Trophoblast cell (in vitro differentiated cells and primary cell): Measurements from ENCODE around the gene WDR7.
A peak's percentile ranks its signal among the peaks of the same experiment; 100 is the strongest.

Experiments used
- DNase-seq, 2 donors: peaks; one replicate each; pipeline ENCODE4 v3.0.0-alpha.2; 2016
- H2AFZ ChIP-seq: 2 replicates; pipeline ENCODE4 v1.6.1; 2013; ENCODE audit warnings: low read length, moderate library complexity, mild to moderate bottlenecking; ENCODE audit not compliant: insufficient read depth, poor library complexity
- H2AK5ac ChIP-seq: 2 replicates; pipeline ENCODE4 v1.6.1; 2013; ENCODE audit warnings: mild to moderate bottlenecking, low read length
- H2BK120ac ChIP-seq: 2 replicates; pipeline ENCODE4 v1.6.1; 2013; ENCODE audit warnings: low read length, mild to moderate bottlenecking, moderate library complexity; ENCODE audit not compliant: insufficient read depth, poor library complexity
- H2BK12ac ChIP-seq: 2 replicates; pipeline ENCODE4 v1.6.1; 2013; ENCODE audit warnings: mild to moderate bottlenecking, low read length, moderate library complexity
- H2BK5ac ChIP-seq: 2 replicates; pipeline ENCODE4 v1.6.1; 2013; ENCODE audit warnings: low read length, low read depth, moderate library complexity, mild to moderate bottlenecking; ENCODE audit not compliant: poor library complexity
- H3K14ac ChIP-seq: 2 replicates; pipeline ENCODE4 v1.6.1; 2013; ENCODE audit warnings: mild to moderate bottlenecking, low read length
- H3K18ac ChIP-seq: 2 replicates; pipeline ENCODE4 v1.6.1; 2013; ENCODE audit warnings: mild to moderate bottlenecking, low read length
- H3K23ac ChIP-seq: 2 replicates; pipeline ENCODE4 v1.6.1; 2013; ENCODE audit warnings: low read length
- H3K27ac ChIP-seq: 2 replicates; pipeline ENCODE4 v1.5.1; 2013; ENCODE audit warnings: low read depth, mild to moderate bottlenecking, inconsistent platforms, low read length, moderate library complexity
- H3K27me3 ChIP-seq: 2 replicates; pipeline ENCODE4 v1.6.1; 2013; ENCODE audit warnings: inconsistent platforms, mild to moderate bottlenecking, low read length, moderate library complexity; ENCODE audit not compliant: insufficient read depth
- H3K36me3 ChIP-seq, 2 experiments: 1 replicate in 1 of 2; 2 replicates in 1 of 2; pipeline ENCODE4 v1.6.1; 2013; ENCODE audit warnings: low read length in 2 of 2, mild to moderate bottlenecking in 2 of 2, moderate library complexity in 1 of 2; ENCODE audit not compliant: insufficient read depth in 2 of 2, control insufficient read depth in 1 of 2
- H3K4ac ChIP-seq: 2 replicates; pipeline ENCODE4 v1.6.1; 2013; ENCODE audit warnings: low read depth, mild to moderate bottlenecking, low read length, moderate library complexity
- H3K4me1 ChIP-seq, 2 experiments: 1 replicate in 1 of 2; 2 replicates in 1 of 2; pipeline ENCODE4 v1.6.1; 2013; ENCODE audit warnings: low read length in 2 of 2, mild to moderate bottlenecking in 2 of 2, moderate library complexity in 1 of 2; ENCODE audit not compliant: insufficient read depth in 2 of 2, control insufficient read depth in 1 of 2
- H3K4me2 ChIP-seq: 2 replicates; pipeline ENCODE4 v1.6.1; 2013; ENCODE audit warnings: inconsistent platforms, mild to moderate bottlenecking, low read length, moderate library complexity
- H3K4me3 ChIP-seq: 2 replicates; pipeline ENCODE4 v1.5.1; 2013; ENCODE audit warnings: mild to moderate bottlenecking, low read depth, low read length, inconsistent platforms
- H3K79me1 ChIP-seq: one replicate; pipeline ENCODE4 v1.6.1; 2013; ENCODE audit warnings: low read length
- H3K79me2 ChIP-seq: 2 replicates; pipeline ENCODE4 v1.6.1; 2013; ENCODE audit warnings: low read length, mild to moderate bottlenecking; ENCODE audit not compliant: control insufficient read depth, insufficient read depth, poor library complexity
- H3K9ac ChIP-seq: 2 replicates; pipeline ENCODE4 v1.6.1; 2013; ENCODE audit warnings: mild to moderate bottlenecking, low read length
- H3K9me3 ChIP-seq: 2 replicates; pipeline ENCODE4 v1.6.1; 2013; ENCODE audit warnings: low read depth, mild to moderate bottlenecking, control low read depth, inconsistent platforms, low read length; ENCODE audit not compliant: insufficient read depth
- H4K12ac ChIP-seq: 2 replicates; pipeline ENCODE4 v1.6.1; 2013; ENCODE audit warnings: low read depth, mild to moderate bottlenecking, low read length, moderate library complexity
- H4K8ac ChIP-seq: 2 replicates; pipeline ENCODE4 v1.6.1; 2013; ENCODE audit warnings: low read depth, mild to moderate bottlenecking, low read length, moderate library complexity
- H4K91ac ChIP-seq: one replicate; pipeline ENCODE4 v1.6.1; 2013; ENCODE audit warnings: low read depth, mild to moderate bottlenecking, low read length, moderate library complexity
- WGBS: extraction: QIAGEN DNeasy Blood & Tissue Kit; methylation state at CpG from one replicate; pipeline ENCODE4 v1.1.7; 2013; ENCODE audit warnings: missing lambda C conversion rate; ENCODE audit not compliant: insufficient read length, insufficient coverage; ENCODE audit errors: extremely low coverage; 5-methylcytosine and 5-hydroxymethylcytosine counted together

Gene WDR7

GRCh38 chr18:56662063-56662408 lies 10.9 kb downstream of the WDR7 start:
- Histone ChIP-seq H3K4me2 (no peak overlapping the region), H2BK5ac (no peak overlapping the region), H2AK5ac (no peak overlapping the region), H3K9me3 (no peaks in the 10 kb centered on the region), H3K79me2 (no peaks in the 10 kb centered on the region), H3K4me3 (no peak overlapping the region), H3K9ac (no peak overlapping the region), H2BK12ac (no peak overlapping the region), H2BK120ac (no peak overlapping the region), H4K91ac (no peak overlapping the region), H2AFZ (no peak overlapping the region), H3K79me1 (no peaks in the 10 kb centered on the region), H3K23ac (no peak overlapping the region), H3K27ac (no peak overlapping the region), H3K18ac (no peak overlapping the region), H3K36me3 (no peaks in the 10 kb centered on the region), H3K27me3 (no peaks in the 10 kb centered on the region), H3K4me1 (no peaks in the 10 kb centered on the region), H4K12ac (no peak overlapping the region), H4K8ac (no peak overlapping the region), H3K4ac (no peak overlapping the region), H3K14ac (no peak overlapping the region)
- DNase-seq: no peak
- no CpG with 5 or more reads among the region's 4 CpGs for WGBS

GRCh38 chr18:56662502-56662901 lies 11.3 kb downstream of the WDR7 start:
- H3K4me2 ChIP-seq: no peak overlapping the region
- WGBS: no CpG with 5 or more reads among the region's 5 CpGs
- no peaks in the 10 kb centered on the region for H3K4me1 ChIP-seq
- no peaks in the 10 kb centered on the region for H3K79me1 ChIP-seq
- no peak overlapping the region for H4K12ac ChIP-seq
- no peak for DNase-seq
- H4K8ac ChIP-seq: no peak overlapping the region
- H3K36me3 ChIP-seq: no peaks in the 10 kb centered on the region
- no peak overlapping the region for H2AFZ ChIP-seq
- no peaks in the 10 kb centered on the region for H3K79me2 ChIP-seq
- no peak overlapping the region for H2BK5ac ChIP-seq
- no peak overlapping the region for H3K9ac ChIP-seq
- no peak overlapping the region for H3K18ac ChIP-seq
- H3K9me3 ChIP-seq: no peaks in the 10 kb centered on the region
- H3K27me3 ChIP-seq: no peaks in the 10 kb centered on the region
- no peak overlapping the region for H2BK12ac ChIP-seq
- no peak overlapping the region for H3K23ac ChIP-seq
- no peak overlapping the region for H3K27ac ChIP-seq
- H3K4ac ChIP-seq: no peak overlapping the region
- H3K4me3 ChIP-seq: no peak overlapping the region
- no peak overlapping the region for H4K91ac ChIP-seq
- H3K14ac ChIP-seq: no peak overlapping the region
- no peak overlapping the region for H2BK120ac ChIP-seq
- no peak overlapping the region for H2AK5ac ChIP-seq

DNA sequence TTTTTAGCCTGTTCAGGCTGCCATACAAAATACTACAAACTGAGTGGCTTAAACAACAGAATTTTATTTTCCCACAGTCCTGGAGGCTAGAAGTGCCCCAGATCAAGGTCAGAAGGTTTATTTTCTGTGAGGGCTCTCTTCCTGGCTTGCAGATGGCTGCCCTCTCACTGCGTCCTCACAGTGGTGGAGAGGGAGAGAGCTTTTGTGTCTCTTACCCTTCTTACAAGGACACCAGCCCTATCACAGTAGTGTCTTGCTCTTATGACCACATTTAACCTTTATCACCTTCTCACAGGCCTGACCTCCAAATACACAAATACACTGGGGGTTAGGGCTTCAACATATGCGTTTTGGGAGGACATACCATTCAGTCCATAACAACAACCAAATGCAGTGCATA lies 11.7 kb downstream of the WDR7 start:
- H3K9ac ChIP-seq: no peak overlapping the region
- no peak overlapping the region for H2BK120ac ChIP-seq
- no peaks in the 10 kb centered on the region for H3K79me1 ChIP-seq
- no peak overlapping the region for H3K18ac ChIP-seq
- no peak overlapping the region for H4K91ac ChIP-seq
- no peak overlapping the region for H3K4ac ChIP-seq
- no peak overlapping the region for H2BK5ac ChIP-seq
- DNase-seq: no peak
- no peak overlapping the region for H2AK5ac ChIP-seq
- no peak overlapping the region for H3K14ac ChIP-seq
- H3K4me1 ChIP-seq: no peaks in the 10 kb centered on the region
- H4K12ac ChIP-seq: no peak overlapping the region
- H3K23ac ChIP-seq: peak overlapping the region; percentile 3
- H2AFZ ChIP-seq: no peak overlapping the region
- no peaks in the 10 kb centered on the region for H3K9me3 ChIP-seq
- H4K8ac ChIP-seq: no peak overlapping the region
- no peaks in the 10 kb centered on the region for H3K79me2 ChIP-seq
- no peaks in the 10 kb centered on the region for H3K27me3 ChIP-seq
- H3K27ac ChIP-seq: no peak overlapping the region
- H2BK12ac ChIP-seq: no peak overlapping the region
- no CpG with 5 or more reads among the region's 2 CpGs for WGBS
- no peak overlapping the region for H3K4me3 ChIP-seq
- H3K4me2 ChIP-seq: no peak overlapping the region
- H3K36me3 ChIP-seq: no peaks in the 10 kb centered on the region

GRCh38 chr18:56672391-56672790 lies 21.2 kb downstream of the WDR7 start:
- Histone ChIP-seq H4K12ac (no peak overlapping the region), H2BK120ac (no peak overlapping the region), H2BK12ac (no peak overlapping the region), H2AK5ac (no peak overlapping the region), H3K4ac (no peak overlapping the region), H3K27me3 (no peaks in the 10 kb centered on the region), H3K27ac (no peak overlapping the region), H3K4me3 (no peak overlapping the region), H2BK5ac (no peak overlapping the region), H4K91ac (no peak overlapping the region), H3K23ac (no peak overlapping the region), H3K4me2 (no peak overlapping the region), H3K9ac (no peak overlapping the region), H4K8ac (no peak overlapping the region), H3K18ac (no peak overlapping the region), H3K9me3 (no peaks in the 10 kb centered on the region), H3K14ac (no peak overlapping the region), H2AFZ (no peak overlapping the region), H3K4me1 (no peaks in the 10 kb centered on the region), H3K36me3 (no peaks in the 10 kb centered on the region), H3K79me1 (no peaks in the 10 kb centered on the region), H3K79me2 (no peaks in the 10 kb centered on the region)
- WGBS: no CpG with 5 or more reads among the region's 8 CpGs
- DNase-seq: no peak
